ENCODE measurements around the gene RIN3. TPM values are rescaled to one million over a fixed set of nuclear protein-coding genes. Genes with fewer than 3 reads are reported as not detected.

Gene RIN3
- total and polyA plus RNA-seq, 2 of the 4 experiments (the other 2 are of a cell fraction): 2.5 to 11.1 TPM

DNA sequence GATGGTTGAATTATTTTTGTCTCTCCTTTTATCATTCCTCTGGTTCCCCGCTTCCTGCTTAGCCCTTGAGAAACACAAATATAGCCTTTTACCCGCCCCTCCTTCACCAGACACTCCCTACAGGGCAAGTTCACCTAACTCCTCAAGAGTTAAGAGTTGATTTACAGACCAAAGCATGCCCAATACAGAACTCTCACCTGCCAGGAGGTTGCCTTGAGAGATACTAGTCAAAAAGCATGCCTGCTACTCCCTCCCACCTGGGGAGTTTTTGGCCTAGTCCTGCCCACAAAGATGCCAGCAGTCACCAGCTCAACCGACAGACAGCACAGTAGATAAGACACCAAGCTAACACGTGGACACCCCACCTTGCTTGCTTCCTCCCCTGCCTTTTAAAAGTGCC is 223.6 kb downstream of the RIN3 start:
- H3K27me3 ChIP-seq (ENCODE audit: control insufficient read depth, insufficient read depth, low read length): peaks cover 21% of the 10 kb centered on the region
- POLR2A ChIA-PET (ENCODE audit: unreplicated experiment): no interaction called here

More for the DNA sequence above, 223.6 kb downstream of the RIN3 start:
- Histone ChIP-seq H3K14ac (replicated peaks; ENCODE audit: low read depth, low read length) (no peak overlapping the region), H3K79me1 (ENCODE audit: low read depth in 1 of 2, low read length in 2 of 2) (no peaks in the 10 kb centered on the region), H3K23ac (ENCODE audit: low read depth, low read length) (no peak overlapping the region), H3K4me1 (ENCODE audit: control insufficient read depth, insufficient read depth, low read length) (no peaks in the 10 kb centered on the region), H3K4ac (ENCODE audit: low read depth, low read length) (no peak overlapping the region), H2AFZ (replicated peaks; ENCODE audit: low read length, poor library complexity) (no peak overlapping the region), H2BK120ac (ENCODE audit: low read depth, low read length) (no peak overlapping the region), H3K9me3 (ENCODE audit: control insufficient read depth, insufficient read depth, low read length) (no peaks in the 10 kb centered on the region; the same call in 1 of the 2 replicates), H3K9ac (ENCODE audit: low read depth, low read length) (no peak overlapping the region), H2AK5ac (ENCODE audit: low read depth, low read length) (no peak overlapping the region), H4K8ac (ENCODE audit: low read depth in 2 of 2, low read length in 2 of 2) (no peak overlapping the region), H3K36me3 (ENCODE audit: control insufficient read depth, insufficient read depth, low read length) (no peaks in the 10 kb centered on the region; the same call in 1 of the 2 replicates), H2AK9ac (replicated peaks; ENCODE audit: low read depth, low read length, poor library complexity) (no peak overlapping the region), H2BK5ac (ENCODE audit: low read depth, low read length, poor library complexity, severe bottlenecking) (no peak overlapping the region), H3K27ac (ENCODE audit: insufficient read depth, low read length) (no peak overlapping the region), H3K56ac (ENCODE audit: extremely low read depth, insufficient read depth, low read length) (no peak overlapping the region), H3K4me2 (ENCODE audit: low read depth, low read length) (no peak overlapping the region), H2BK20ac (ENCODE audit: low read depth, low read length) (no peak overlapping the region), H2BK15ac (ENCODE audit: low read depth, low read length) (no peak overlapping the region), H4K91ac (ENCODE audit: insufficient read depth, low read depth, low read length) (no peak overlapping the region), H4K5ac (ENCODE audit: low read depth, low read length) (no peak overlapping the region), H4K20me1 (ENCODE audit: insufficient read depth, low read length) (no peaks in the 10 kb centered on the region), H3K9me1 (ENCODE audit: insufficient read depth, low read length) (no peaks in the 10 kb centered on the region), H3K18ac (ENCODE audit: low read depth, low read length) (no peak overlapping the region), H3K4me3 (ENCODE audit: insufficient read depth, low read depth, low read length) (no peak overlapping the region)
- WGBS, 2 experiments (ENCODE audit: extremely low coverage in 2 of 2, insufficient read length in 1 of 2): no CpG with 5 or more reads among the region's 4 CpGs
- BruUV-seq (replicated peaks): no TSS peak
- TF ChIP-seq RFX5 (IDR thresholded peaks at IDR 0.05; ENCODE audit: low read depth, low read length) (no peak), NFE2L2 (IDR thresholded peaks at IDR 0.05; ENCODE audit: low read depth, low read length) (no peak), POLR2A (IDR thresholded peaks at IDR 0.05; ENCODE audit: low read depth, low read length) (no peak), MAZ (IDR thresholded peaks at IDR 0.05; ENCODE audit: borderline replicate concordance, low read depth, low read length) (no peak), CHD1 (IDR thresholded peaks at IDR 0.05; ENCODE audit: low read depth, low read length) (no peak), CTCF (conservative IDR thresholded peaks at IDR 0.05; ENCODE audit: low read depth, low read length) (no peak), BHLHE40 (IDR thresholded peaks at IDR 0.05; ENCODE audit: low read depth, low read length) (no peak), CEBPB (IDR thresholded peaks at IDR 0.05; ENCODE audit: low read depth, low read length) (no peak), RCOR1 (IDR thresholded peaks at IDR 0.05; ENCODE audit: insufficient replicate concordance, low read length) (no peak), MXI1 (IDR thresholded peaks at IDR 0.05; ENCODE audit: borderline replicate concordance, low read depth, low read length) (no peak), RAD21 (IDR thresholded peaks at IDR 0.05; ENCODE audit: low read length) (no peak), FOS (IDR thresholded peaks at IDR 0.05; ENCODE audit: low read depth, low read length) (no peak)
- TF ChIP-seq, protein P1, sequence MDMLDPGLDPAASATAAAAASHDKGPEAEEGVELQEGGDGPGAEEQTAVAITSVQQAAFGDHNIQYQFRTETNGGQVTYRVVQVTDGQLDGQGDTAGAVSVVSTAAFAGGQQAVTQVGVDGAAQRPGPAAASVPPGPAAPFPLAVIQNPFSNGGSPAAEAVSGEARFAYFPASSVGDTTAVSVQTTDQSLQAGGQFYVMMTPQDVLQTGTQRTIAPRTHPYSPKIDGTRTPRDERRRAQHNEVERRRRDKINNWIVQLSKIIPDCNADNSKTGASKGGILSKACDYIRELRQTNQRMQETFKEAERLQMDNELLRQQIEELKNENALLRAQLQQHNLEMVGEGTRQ (IDR thresholded peaks at IDR 0.05; ENCODE audit: low read depth, low read length): no peak
- TF ChIP-seq, protein P2, sequence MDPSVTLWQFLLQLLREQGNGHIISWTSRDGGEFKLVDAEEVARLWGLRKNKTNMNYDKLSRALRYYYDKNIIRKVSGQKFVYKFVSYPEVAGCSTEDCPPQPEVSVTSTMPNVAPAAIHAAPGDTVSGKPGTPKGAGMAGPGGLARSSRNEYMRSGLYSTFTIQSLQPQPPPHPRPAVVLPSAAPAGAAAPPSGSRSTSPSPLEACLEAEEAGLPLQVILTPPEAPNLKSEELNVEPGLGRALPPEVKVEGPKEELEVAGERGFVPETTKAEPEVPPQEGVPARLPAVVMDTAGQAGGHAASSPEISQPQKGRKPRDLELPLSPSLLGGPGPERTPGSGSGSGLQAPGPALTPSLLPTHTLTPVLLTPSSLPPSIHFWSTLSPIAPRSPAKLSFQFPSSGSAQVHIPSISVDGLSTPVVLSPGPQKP (IDR thresholded peaks at IDR 0.05; ENCODE audit: borderline replicate concordance, low read depth, low read length): no peak
- no peak for ATAC-seq (ENCODE audit: low read depth)
- CTCF ChIA-PET: interaction anchor here (0.6 kb wide), 1 partner anchor 22 kb away, joined by 3 read pairs; no protein-coding TSS in a partner anchor
- dilution Hi-C loops (cut with HindIII; ENCODE audit: low sequenced_read_pairs, unreplicated experiment): no loop called here
- in situ Hi-C loops (cut with MboI; ENCODE audit: low sequenced_read_pairs): no loop called here
- DNase-seq: no peak
- intact Hi-C loops (cut with micrococcal nuclease): no loop called here
